ENCODE results near the gene DCTN1.

Gene DCTN1

GRCh38 chr2:74373221-74373676 is 6.9 kb downstream of the DCTN1 start:
- DNase-seq (ENCODE audit: low read depth) = peak; percentile 39
- no peak for TF ChIP-seq CTCF (IDR thresholded peaks at IDR 0.05; ENCODE audit: insufficient read depth, low read depth, low read length, missing control alignments)

GRCh38 chr2:74372674-74373073 is 7.4 kb downstream of the DCTN1 start:
- no peak for TF ChIP-seq CTCF (IDR thresholded peaks at IDR 0.05; ENCODE audit: insufficient read depth, low read depth, low read length, missing control alignments)
- no peak overlapping the region for H3K4me3 ChIP-seq (ENCODE audit: low read length)

More at GRCh38 chr2:74373221-74373676, 6.9 kb downstream of the DCTN1 start:
- H3K4me3 ChIP-seq (ENCODE audit: low read length) = no peak overlapping the region

GRCh38 chr2:74371421-74371820 is 8.7 kb downstream of the DCTN1 start:
- no peak for TF ChIP-seq CTCF (IDR thresholded peaks at IDR 0.05; ENCODE audit: insufficient read depth, low read depth, low read length, missing control alignments)
- no peak for DNase-seq (ENCODE audit: low read depth)
- H3K4me3 ChIP-seq (ENCODE audit: low read length) = no peak overlapping the region

More at GRCh38 chr2:74372674-74373073, 7.4 kb downstream of the DCTN1 start:
- DNase-seq (ENCODE audit: low read depth) = peak; percentile 52

GRCh38 chr2:74369976-74370375 is 10.1 kb downstream of the DCTN1 start:
- TF ChIP-seq CTCF (IDR thresholded peaks at IDR 0.05; ENCODE audit: insufficient read depth, low read depth, low read length, missing control alignments) = no peak
- no peak for DNase-seq (ENCODE audit: low read depth)
- H3K4me3 ChIP-seq (ENCODE audit: low read length) = no peak overlapping the region

- no peak for TF ChIP-seq CTCF (IDR thresholded peaks at IDR 0.05; ENCODE audit: insufficient read depth, low read depth, low read length, missing control alignments)
- no peak overlapping the region for H3K4me3 ChIP-seq (ENCODE audit: low read length)
- no peak for DNase-seq (ENCODE audit: low read depth)
These were observed 11.6 kb downstream of the DCTN1 start for GRCh38 chr2:74368499-74368898.

- no peak for TF ChIP-seq CTCF (IDR thresholded peaks at IDR 0.05; ENCODE audit: insufficient read depth, low read depth, low read length, missing control alignments)
- no peak overlapping the region for H3K4me3 ChIP-seq (ENCODE audit: low read length)
- no peak for DNase-seq (ENCODE audit: low read depth)
These were observed 12.3 kb downstream of the DCTN1 start for GRCh38 chr2:74367789-74368188.

- no peak overlapping the region for H3K4me3 ChIP-seq (ENCODE audit: low read length)
- DNase-seq (ENCODE audit: low read depth) = no peak
- no peak for TF ChIP-seq CTCF (IDR thresholded peaks at IDR 0.05; ENCODE audit: insufficient read depth, low read depth, low read length, missing control alignments)
These were observed 14.1 kb downstream of the DCTN1 start for GRCh38 chr2:74366036-74366435.

All from epithelial cell of esophagus (primary cell).